Activated CD8-positive, alpha-beta memory T cell treated with anti-CD3 and anti-CD28 coated beads, Interleukin-2, amount 50 U/mL, for 48 hours (primary cell): Measurements from ENCODE around the gene RETREG1.
A peak's percentile ranks its signal among the peaks of the same experiment; 100 is the strongest.
"Not testable (repeated sequence)": the region's sequence is repeated elsewhere in the genome, so short reads cannot be mapped to it uniquely, and the experiment has no call there.

ENCODE experiments used
- DNase-seq: peaks from one replicate; pipeline ENCODE4 v3.0.0-alpha.2; 2020

Gene RETREG1

DNA sequence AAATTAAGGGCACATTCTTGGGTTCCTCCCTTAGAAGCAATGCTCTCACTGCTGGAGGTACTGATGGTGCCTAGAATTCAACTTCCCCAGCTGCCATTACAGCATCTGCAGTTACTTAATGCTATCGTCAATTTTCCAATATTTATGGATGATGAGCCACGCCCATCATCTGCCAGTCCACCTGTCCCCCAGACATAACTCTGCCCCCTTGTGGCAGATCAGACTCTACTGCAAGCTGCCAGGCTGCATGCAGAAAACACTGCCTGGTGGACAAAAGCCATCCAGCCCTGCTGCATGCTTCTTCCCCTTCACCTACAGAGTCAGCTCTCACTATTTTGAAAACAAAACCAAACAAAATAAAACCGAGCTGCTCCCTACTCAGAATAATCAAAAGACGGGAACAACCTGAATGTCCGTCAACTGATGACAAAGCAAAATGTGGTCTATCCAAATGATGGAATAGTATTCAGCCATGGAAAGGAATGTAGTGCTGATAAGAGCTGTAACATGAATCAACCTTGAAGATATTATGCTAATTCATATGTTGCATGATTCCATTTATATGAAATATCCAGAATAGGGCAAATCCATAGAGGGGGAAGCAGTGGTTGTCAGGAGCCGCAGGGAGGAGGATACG is 66.4 kb downstream of the RETREG1 start:
- DNase-seq = peak; percentile 65

- DNase-seq = no peak
These were observed 67.1 kb downstream of the RETREG1 start for GRCh38 chr5:16549491-16550206.

DNA sequence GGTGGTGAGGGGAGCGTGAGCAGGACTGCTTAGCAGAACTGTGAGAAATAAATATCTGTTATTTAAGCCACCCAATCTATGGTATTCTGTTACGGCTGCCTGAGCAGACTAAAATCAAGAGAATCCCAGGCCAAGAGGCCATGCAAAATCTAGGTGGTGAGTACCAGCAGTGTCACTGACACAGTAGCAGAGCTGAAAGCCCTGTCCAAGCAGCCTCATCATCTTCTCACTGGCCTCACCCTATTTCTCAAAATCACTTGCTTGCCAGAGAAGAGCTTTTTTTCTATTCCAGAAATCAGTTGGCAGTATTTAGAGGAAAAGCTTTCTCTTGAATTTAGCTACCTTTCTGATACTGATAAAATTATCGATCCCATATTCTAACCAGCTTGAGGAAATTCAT is 68.0 kb downstream of the RETREG1 start:
- no peak for DNase-seq

DNA sequence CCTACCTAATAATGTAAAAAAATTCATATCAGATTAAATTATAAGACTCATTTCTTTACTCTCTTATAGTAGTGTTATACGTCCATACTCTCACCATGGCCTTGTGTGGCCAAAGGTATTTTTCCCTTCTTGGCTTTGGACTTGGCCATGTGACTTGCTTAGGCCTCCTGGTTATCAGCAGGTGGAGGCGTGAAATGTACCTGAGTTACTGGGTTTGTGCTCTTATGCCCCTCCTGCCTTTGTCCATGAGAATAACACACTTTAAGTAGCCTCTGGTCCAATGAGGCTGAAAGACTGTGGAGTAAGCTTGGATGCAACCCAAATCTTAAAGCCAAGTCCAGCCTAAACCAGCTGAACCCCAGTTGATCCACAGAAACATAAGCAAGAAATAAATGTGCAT is 68.7 kb downstream of the RETREG1 start:
- DNase-seq = no peak

DNA sequence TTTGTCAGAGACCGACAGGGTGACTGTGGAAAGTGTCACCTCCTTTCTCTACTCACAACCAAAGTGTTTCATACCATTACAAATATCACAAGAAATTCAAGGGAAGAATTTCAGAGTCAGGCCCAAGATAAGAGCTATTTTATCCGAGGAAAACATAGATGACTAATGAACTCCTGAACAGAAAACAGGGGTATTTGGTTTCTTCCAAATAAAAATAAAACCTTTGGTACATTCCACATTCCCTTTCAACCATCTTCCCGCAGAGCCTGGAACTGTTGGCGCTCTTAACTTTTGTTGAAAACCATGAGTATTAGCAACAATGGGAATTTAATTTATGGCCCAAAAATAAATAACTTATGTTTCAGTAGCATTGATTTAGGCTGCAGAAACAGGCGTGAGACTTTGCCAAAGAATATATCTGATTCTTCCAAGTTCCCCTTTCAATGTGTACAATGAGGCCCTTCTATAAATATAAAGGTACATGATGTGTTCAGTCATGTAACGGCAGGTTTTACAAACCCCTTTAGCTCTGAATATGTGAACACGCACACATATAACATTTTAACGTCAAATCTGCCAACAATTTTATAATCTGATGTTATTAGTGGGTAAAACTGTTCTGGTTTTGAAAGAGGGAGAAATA is 69.5 kb downstream of the RETREG1 start:
- DNase-seq = no peak

DNA sequence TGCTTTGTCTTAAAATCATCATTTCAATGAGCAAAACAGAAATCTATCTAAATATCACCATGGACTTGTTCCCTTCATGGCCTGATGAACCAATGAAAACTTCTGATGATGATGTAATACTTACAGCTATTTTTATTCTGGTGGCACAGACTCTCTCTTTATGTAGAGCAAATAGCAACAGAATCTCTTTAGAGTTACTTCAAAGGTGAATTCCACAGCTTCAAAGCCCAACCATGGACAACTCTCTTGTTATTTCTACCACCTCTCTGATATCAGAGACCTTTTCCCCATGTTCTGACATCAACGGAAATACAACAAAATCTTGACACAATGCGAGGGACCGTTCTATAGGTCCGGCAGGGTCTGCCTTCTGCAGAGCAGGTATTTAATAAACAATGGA is 70.1 kb downstream of the RETREG1 start:
- no peak for DNase-seq

DNA sequence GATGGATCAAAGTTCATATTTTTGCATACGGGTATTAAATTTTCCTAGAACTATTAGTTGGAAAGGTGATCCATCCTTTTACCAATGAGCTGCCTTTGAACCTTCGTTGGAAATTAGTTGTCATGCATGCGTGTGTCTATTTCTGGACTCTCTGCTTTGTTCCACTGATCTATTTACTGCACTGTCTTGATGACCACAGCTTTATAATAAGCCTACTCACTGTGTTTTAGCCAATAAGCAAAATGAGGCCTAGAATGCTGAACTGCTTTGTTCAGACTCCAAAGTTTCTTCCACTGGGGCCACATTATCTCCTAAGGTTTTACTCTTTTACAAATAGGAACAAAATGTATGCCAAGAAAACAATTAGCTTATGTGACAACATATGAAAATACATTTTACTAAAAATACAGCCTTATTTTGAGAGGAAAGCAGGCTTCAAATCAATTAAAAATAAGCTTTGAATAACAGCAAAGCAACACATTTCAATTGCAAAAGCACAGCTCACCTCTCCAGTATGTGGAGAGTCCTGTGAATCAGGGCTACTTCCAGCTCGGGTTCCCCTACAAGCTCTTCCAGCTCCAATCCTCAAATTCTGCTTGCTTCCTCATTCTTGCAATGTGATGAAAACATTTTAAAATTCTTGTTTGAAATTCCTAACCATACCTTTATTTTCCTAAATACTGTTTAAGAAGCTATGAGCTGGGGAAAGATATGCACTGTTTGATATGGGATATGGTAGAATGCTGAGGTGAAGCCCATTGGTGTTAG is 72.0 kb downstream of the RETREG1 start:
- DNase-seq = no peak

DNA sequence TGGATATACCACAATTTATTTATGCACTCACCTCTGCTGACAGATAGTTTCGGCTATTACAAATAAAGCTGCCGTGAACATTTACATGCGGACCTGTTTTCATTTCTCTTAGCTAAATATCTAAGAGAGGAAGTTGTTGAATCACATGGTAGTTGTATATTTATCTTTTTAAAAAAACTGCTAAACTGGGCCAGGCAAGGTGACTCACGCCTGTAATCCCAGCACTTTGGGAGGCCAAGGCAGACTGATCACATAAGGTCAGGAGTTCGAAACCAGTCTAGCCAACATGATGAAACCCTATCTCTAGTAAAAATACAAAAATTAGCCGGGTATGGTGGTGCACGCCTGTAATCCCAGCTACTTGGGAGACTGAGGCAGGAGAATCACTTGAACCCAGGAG is 73.6 kb downstream of the RETREG1 start:
- DNase-seq = not testable (repeated sequence)

DNA sequence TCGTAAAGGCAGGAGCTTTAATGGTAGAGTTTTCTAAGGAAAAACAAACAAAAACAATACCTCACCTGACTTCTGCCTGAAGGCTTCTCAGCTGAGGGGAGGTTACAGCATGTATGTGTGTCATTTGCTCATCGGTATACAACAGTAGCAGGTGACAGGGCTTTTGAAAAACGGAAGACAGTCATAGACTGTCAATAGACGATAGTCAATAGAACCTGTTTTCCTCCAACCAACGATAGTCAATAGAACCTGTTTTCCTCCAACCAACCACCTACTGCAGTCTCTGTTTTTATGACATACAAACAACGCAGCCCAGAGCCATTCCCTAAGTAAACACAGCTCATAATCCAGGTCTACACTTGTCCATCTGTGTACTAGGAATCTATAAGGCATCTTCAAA is 74.6 kb downstream of the RETREG1 start:
- no peak for DNase-seq

- not testable (repeated sequence) for DNase-seq
These were observed 75.2 kb downstream of the RETREG1 start for GRCh38 chr5:16541592-16541991.

DNA sequence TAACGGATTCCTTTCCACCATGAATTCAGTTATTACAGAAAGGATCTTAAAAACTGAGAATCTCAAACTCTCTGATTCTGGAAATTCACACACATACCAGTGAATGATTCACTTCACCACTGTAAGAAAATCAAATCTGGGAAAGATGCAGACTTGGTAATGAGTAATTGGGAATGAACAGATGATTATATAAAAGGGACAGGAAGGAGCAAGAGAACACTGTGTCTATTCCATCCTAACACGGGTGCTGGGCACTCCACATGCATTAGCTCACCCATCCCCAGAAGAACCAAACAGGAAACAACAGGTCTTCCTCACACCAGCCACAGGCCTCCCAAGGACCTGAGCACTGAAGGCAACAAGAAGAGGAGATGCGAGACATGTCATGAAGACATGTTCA is 76.4 kb downstream of the RETREG1 start:
- no peak for DNase-seq

- no peak for DNase-seq
These were observed 77.6 kb downstream of the RETREG1 start for GRCh38 chr5:16539169-16539666.

GRCh38 chr5:16538006-16538405 is 78.8 kb downstream of the RETREG1 start:
- no peak for DNase-seq

DNA sequence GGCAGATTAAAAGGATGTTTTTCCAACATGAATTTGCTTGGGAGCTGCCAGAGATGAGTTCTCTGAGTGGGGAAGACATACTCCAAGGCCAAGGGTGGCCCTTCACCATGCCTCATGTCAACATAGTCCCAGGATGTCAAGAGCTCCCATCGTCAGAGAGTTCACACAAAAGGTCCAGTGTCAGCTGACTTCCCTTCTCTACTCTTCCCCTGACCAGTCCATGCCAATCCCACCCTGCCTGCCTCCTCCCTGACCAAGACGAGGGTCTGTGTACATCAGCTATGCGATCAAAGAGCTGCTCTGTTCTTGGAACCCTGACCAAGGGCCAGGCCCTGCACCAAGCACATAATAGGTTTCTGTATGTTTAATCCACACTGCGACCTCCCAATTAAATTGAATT is 80.0 kb downstream of the RETREG1 start:
- no peak for DNase-seq

- no peak for DNase-seq
These were observed 80.6 kb downstream of the RETREG1 start for GRCh38 chr5:16536246-16536645.

GRCh38 chr5:16534280-16534679 is 82.5 kb downstream of the RETREG1 start:
- no peak for DNase-seq

DNA sequence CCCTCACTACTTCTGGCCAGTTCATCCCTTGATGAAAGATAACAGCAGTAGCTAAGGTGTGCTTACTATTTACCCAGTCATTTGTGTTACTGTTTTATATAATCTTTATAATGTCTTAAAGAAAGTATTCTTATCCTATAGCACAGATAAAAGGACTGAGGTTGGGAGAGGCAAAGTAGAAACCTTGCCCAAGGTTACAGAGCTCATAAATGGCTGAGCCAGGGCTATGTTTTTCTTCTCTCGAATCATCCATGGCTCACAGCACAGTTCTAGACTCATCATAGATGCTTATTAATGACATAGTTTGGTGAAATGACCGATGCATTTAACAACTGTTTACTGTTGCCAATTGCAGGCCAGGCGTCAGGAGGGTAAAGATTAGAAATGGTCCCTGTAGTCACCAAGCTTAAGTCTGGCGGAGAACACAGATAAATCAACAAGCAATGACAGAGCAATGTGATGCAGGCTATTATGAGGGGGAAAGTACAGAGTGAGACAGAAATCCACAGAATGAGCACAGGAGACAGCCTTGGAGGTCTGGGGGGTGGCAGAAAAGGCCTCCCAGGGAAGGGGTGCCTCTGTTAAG is 85.6 kb downstream of the RETREG1 start:
- DNase-seq = no peak

- DNase-seq = no peak
These were observed 87.5 kb downstream of the RETREG1 start for GRCh38 chr5:16529306-16529705.

GRCh38 chr5:16528382-16529110 is 88.3 kb downstream of the RETREG1 start:
- no peak for DNase-seq

- DNase-seq = no peak
These were observed 91.1 kb downstream of the RETREG1 start for GRCh38 chr5:16525651-16526050.

- no peak for DNase-seq
These were observed 92.5 kb downstream of the RETREG1 start for GRCh38 chr5:16524286-16524685.
